GM21526 (cell line): ENCODE data around the gene GPI.

Source experiments
- ATAC-seq: cut with Tn5 transposase; IDR thresholded peaks from one replicate; pipeline ENCODE4 v1.9.1; 2021; ENCODE audit warnings: moderate library complexity; ENCODE audit not compliant: unreplicated experiment, low FRiP score

The GPI gene

DNA sequence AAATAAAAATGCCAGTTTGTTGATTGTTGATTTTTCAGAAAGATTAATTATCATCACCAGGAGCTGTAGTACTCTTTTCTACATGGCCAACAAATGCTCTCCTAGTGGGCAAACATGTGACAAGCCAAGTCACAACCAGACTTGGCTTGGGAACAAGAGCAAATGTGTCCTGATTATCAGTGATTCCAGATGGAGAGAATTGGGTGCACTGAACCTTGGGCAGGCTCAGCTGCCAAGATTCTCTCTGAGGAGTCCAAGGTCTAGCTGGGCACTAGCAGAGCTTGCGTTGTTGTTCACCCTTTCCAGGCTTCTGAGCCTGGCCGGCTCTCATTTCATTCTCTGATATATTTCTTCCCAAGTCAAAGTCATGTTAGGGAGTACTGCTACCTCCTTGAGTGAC lies 27.3 kb upstream of the GPI start:
- no peak for ATAC-seq

DNA sequence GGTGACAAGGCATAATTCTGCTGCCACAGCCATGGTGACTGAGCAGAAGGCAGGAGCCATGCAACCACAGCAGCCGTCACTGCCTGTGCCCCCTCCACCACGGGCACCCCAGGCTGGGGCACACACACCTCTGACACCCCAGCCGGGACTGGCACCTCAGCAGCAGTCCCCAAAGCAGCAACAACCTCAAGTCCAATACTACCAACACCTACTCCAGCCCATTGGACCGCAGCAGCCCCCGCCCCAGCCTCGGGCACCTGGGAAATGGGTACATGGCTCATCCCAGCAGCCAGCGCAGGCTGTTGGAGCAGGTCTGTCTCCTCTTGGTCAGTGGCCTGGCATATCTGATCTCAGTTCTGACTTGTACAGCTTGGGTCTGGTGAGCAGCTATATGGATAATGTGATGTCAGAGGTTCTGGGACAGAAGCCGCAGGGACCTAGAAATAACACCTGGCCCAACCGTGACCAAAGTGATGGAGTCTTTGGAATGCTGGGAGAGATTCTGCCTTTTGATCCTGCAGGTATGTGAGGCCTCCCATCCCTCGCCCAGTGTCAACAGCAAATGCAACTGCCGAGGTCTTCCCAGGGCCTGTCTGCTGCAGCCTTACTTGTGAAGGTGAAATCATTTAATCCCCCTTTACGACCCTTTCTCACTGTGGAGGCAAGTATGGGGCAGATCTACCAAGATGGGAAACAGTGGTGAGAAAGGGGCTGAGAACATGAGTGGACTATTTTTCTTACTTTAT lies 22.9 kb upstream of the GPI start:
- ATAC-seq: no peak

DNA sequence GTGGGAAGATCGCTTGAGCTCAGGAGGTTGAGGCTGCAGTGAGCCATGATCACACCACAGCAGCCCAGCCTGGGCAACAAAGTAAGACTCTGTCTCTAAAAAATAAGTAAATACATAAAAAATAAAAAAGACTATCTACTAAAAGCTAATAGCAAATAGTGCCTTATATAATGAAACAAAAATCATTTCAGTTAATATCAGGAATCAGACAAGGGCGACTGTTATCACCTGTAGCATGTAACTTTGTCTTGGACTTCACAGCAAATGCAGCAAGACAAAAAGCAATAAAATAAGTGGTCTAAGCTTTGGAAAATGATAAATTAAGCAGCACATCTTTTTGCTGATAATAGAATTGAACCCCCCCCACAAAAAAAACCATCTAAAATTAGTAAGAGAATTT lies 21.2 kb upstream of the GPI start:
- no peak for ATAC-seq

DNA sequence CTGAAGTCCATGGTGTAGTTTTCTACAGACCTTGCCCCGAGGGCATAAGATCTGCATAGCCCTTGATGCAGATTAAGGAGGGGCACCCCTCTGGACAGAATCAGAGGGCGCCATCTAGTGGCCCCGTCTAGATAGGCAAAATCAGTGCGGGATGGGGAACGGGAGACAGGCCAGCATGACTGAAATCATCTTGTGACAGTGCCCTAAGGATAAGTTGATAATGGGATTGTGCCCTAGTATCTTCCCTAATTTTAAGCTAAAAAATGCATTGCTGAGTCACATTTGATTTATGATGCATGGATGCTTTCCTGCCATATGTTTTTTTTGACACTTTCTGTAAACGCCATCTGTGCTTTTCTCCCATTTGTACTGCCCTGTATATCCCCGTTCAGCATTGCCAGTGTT lies 19.0 kb upstream of the GPI start:
- no peak for ATAC-seq

DNA sequence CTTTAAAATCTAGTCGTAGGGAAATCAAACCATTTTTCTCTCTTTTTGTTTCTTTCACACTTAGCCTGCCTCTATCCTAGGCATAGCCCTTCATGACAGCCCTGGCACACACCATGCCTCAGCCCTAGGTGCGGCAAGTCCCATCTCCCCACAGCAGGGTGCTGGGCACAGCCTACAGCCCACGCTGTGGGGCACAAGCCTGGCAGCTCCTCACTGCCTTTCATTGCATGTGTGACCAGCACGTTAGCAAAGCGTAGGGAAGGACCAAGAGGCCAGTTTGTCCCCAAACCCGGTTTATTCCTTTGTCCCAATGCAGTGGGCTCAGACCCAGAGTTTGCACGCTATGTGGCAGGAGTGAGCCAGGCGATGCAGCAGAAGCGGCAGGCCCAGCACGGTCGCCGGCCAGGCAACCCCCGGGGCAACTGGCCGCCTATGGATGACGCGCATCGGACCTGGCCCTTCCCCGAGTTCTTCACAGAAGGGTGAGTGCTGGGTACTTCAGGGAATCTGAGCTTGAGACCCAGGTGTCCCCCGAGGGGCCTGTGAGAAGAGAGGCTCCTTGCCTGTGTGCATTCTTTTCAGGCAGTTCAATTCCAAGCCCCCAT lies 17.3 kb upstream of the GPI start:
- ATAC-seq: no peak

DNA sequence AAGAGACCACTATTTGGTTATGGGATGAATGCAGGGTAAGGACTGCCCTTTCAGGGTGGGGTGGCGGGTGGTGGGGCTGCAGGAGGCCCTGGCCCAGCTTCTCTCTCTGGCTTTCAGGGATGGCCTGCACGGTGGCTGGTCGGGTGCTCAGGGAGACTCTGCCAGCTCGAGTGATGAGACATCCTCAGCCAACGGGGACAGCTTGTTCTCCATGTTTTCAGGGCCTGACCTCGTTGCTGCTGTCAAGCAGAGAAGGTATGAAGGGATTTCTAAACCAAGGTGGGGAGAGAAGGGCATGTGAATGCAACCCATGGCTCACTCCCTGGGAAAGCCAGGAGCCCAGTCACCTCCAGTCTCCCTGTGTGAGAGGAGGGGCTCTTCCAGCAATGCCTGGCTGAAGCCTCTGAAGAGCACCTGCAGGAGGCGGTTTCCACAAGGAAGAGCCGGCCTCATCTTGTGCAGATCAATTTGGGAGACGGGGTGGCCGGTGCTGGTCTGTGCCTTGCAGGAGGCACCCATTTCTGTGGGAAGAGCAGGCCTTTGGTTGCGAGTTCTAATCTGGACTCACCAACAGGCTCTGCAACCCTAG lies 16.0 kb upstream of the GPI start:
- ATAC-seq: no peak

DNA sequence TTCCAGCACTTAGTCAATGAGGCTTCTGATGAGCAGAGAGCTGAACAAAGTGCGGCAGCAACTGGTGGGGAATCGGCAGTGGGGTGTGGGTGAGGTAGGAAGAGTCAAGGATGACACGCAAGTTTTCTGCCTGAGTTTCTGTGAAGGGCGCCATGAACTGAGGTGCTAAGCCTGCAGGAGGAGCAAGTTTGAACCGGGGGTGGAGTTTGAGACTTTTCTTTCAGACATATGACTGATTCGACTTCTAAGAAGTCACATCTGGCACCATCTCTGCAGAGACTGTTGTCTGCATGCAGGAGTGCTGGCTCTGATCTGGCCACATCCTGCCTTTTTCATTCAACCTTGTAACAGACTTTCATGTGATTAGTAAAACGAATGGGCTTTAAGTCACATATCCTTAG lies 14.8 kb upstream of the GPI start:
- ATAC-seq: no peak

DNA sequence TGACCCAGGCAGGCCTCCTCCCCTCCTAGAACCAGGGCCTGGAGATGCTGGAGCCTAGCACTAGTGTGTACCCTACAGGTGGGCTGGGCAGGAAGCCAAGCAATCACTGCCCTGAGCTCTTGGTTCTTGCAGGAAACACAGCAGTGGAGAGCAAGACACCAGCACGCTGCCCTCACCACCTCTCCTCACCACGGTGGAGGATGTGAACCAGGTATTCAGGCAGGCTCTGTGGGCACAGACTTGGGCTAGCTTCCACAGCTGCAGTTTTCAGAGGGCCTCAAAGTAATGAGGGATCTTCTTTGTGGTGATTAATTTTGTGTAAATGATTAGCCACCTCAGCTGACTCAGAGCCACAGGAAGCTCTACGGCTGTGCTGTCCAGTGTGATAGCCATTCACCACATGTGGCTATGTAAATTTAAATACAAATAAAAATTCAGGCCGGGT lies 13.6 kb upstream of the GPI start:
- no peak for ATAC-seq

DNA sequence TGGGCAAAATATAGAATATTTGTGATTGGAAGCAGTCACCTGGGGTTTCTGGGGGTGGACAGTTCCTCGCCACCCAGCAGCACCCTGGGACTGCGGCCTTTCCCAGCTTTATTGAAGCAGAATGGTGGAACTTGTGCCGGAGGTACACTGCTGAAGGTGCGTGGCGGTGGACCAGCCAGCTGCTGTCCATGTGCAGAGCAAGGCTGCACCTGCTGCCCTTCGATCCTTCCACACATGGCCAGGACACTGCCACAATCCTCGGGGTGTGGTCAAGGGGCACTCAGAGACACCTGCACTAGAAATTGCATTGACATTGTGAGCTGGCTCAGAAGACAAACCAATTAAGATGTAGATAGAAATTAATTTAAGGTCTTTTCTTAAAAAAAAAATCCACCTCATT lies 11.4 kb upstream of the GPI start:
- ATAC-seq: no peak

DNA sequence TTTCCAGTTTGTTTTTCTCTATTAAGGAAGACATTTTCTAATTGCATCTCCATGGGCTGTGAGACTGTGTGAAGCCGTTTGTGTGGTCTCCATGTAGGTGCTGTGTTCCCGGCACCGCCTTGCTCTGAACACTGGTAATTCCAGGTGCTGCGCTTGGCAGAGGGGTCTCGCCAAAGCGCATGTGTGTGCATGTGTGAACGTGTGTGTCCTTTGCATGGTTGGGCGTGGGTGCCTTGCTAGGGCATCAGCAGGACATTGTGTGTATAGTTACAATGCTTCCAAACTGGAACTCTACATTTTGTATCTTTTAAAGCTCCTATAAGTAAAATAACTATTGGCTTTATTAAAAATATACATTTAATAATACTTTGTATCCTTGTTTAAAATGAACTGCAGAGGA lies 9.8 kb upstream of the GPI start:
- no peak for ATAC-seq

DNA sequence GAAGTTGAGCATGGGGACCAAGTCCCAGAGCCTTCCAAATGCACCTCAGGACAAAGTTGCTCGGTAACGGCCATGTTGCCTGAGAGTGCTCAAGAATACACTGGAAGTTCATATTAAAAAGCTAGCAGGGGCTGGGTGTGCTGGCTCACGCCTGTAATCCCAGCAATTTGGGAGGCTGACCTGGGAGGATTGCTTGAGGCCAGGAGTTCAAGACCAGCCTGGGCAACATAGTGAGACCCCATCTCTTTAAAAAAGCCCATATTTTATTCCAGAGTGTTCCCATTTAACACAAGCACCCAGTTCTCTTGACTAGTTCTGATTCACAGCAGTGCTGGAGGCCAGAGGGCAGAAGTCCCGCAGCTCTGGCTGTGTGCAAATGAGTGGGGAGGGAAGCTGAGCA lies 8.1 kb upstream of the GPI start:
- no peak for ATAC-seq

DNA sequence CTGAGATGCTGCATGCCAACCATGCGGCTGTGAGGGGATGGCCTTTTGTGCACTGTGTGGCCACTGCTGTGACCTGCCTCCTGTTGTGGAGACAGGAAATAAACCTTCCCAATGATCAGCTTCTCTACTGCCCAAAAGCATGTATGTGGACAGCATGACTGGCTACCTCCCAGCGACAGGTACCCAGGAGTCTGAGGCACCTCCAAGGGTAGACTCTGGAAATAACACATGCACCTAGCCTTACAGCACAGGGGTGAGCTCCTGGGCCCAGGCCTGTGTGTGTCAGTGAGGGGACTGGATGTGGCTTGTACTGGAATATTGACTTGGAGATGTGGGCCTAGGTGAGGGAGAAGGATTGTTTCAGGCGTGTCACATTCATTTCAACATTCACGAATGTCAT lies 7.6 kb upstream of the GPI start:
- ATAC-seq: no peak

DNA sequence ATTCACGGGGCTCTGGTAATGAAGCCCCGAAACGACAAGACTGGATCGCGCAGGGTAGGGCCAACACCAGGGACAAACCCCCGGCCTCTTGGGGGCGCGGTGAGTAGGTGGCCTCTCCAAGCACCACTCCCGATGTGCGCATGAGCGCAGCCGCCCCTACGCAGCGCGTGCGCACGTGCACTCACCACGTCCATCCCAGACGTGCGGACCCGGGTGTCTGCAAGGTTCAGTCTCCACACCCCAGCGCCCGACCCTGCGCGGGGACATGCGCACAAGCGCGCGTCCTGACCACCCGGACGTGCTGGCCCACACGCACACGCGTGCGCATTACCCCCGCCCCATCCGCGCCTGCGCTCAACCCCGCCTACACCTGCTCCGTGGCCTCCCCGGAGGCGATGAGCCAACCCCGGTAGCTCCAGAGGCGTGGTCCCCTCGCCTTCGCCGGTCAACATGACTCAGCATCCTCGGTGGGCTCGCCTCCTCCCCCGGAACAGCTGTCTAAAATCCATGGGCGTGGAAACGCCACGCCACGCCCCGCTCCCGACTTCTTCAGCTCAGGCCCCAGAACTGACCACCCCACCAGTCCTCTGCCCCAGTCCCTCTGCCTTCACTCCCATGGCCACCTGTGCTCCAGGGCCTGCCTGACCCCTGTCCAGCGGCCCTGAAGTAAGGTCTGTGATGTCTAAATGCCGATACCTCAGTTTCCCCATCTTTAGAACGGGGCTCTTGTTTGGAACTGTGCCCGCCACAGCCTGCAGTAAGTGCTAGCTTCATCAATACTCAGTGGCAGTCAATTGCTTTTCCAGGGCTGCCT lies 5.6 kb upstream of the GPI start:
- peak; percentile 86 for ATAC-seq

DNA sequence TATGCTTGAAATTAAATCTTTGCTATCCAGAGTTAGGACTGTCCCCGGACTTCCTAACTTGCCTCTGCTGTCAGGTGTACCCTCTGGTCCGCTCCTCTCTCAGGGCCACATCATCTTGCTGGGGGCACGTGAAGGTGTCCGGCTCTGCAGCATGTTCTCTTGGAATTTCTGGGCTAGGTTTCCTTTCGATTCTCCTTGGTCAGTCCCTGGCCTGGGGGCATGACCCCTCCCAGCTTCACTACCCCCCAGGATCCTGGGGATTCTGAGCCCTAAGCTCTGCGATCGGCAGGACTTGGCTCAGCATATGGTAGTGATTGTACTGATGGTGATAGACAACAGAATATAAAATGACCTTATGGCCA lies 5.1 kb upstream of the GPI start:
- no peak for ATAC-seq

DNA sequence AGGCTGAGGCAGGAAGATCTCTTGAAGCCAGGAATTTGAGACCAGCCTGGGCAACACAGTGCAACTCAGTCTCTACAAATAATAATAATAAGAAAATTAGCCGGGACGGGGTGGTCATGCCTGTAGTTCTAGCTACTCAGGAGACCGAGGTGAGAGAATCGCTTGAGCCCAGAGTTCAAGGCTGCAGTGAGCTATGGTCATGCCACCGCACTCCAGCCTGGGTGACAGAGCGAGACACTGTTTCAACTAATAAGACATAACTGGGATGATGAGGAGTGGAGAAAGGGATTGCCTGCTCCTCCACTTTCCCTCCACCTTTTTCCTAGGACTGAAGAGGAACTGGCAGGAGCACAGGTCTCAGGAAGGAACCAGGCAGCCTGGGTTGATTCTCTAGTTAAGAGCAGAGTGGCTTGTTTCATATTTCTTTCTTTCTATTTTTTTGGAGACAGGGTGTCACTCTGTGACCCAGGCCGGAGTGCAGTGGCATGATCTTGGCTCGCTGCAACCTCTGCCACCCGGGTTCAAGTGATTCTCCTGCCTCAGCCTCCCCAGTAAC lies 4.6 kb upstream of the GPI start:
- no peak for ATAC-seq

DNA sequence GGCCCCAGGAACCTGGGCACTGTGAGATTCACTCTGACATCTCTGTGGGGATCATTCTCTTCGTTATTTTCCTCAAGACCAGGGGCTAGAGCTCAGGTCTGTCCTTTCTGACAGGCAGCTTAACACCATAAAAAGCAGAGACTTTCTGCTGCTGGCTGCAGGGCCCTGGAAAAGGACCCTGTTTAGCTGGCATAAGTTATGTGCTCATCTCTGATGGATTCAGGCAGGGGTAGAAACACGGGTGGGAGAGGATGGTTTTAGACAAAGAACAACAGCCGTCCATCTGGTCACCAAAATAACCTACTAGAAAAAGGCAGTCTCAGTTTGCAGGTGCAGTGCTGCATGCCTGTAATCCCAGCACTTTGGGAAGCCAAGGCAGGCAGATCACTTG lies 2.3 kb upstream of the GPI start:
- no peak for ATAC-seq

DNA sequence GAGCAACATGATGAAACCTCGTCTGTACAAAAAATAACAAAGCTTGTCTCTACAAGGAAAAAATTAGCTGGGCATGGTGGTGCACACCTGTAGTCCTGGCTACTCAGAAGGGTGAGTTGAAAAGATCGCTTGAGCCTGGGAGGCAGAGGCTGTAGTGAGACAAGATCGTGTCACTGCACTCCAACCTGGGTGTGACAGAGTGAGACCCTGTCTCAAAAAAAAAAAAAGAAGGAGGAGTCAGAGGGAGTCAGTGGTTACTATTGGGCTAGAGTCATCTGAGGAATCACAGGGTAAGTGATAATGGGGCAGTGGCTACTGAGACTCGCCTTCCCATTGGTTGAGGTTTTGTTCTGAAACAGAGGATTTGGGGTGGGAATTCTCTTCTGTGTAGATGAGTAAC lies 1.9 kb upstream of the GPI start:
- no peak for ATAC-seq

DNA sequence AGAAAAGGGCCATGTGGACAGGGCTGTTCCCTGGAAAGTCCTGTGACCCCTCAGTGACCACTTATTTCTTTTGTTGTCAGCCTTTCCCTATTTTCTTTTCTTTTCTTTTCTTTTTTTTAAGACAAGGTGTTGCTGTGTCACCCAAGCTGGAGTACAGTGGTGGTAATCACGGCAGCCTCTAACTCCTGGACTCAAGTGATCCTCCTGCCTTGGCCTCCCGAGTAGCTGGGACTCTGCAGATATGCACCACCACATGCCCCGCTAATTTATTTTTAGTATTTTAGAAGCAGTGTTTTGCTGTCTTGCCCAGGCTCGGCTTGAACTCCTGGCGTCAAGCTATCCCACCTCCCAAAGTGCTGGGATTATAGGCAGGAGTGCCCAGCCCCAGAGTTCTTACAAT lies 1.1 kb upstream of the GPI start:
- ATAC-seq: no peak

DNA sequence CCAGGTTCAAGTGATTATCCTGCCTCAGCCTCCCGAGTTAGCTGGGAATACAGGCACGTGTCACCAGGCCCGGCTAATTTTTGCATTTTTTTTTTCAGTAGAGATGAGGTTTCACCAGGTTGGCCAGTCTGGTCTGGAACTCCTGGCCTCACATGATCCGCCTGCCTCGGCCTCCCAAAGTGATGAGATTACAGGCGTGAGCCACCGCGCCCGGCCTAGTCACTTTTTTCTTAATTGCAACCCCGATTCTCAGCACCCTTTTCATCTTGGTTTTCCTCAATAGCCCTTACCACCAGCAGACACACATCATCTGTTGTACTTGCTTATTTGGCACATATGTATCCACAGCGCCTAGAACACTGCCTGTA lies 550 bp upstream of the GPI start:
- no peak for ATAC-seq

DNA sequence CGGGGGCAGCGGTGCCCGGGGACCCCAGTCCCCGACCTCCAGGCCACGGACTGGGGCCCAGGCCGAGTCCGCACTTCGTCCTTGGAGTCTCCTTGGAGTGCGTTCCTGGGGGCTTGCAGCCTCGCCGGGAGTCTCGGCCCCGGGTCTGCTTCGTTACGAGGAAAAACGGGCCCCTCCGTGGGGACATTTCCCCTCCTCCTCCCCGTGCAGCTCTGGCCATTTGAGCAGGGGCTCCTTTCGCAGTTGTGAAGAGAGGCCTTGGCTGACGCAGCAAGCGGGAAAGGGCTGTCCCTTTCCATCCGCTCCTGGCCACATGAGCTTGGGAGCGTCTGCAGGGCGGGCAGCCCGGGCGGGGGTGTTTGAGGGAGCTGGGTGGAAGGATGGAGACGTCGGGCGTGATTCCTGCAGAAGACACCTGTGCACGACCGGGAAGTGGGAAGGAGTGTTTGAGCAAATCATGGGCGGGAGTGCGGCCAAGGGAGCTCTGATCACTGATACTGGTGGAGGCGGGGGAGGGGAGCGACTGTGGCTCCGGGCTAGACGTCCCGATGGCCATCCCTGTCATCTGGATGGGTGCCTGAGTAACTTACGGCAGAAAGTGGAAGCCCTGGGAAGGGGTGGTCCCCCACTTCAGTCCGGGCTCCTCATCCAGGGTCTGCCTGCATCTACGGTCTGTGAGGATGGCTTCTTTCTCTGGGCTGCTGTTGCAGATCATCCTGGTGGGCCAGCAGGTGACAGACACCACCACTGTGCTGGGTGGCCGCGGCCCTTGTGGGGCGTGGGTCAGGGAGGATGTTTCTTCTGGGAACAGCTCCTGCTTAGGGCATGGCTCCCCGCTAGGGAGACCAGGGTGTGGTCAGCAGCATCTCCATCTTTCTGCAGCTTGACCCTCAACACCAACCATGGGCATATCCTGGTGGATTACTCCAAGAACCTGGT lies 736 bp downstream of the GPI start:
- ATAC-seq: no peak
